Vagina (tissue), 1 donor: ENCODE results near the gene RSAD2. TPM values are rescaled to one million over a fixed set of nuclear protein-coding genes. Genes with fewer than 3 reads are reported as not detected.

Experiments used
- total RNA-seq: library from RNA; depleted of rRNA; stranded (reverse); fragments of >200 nt; gene quantifications from one replicate; pipeline ENCODE4 v1.2.3, GENCODE V29; 2016

The RSAD2 gene
- total RNA-seq, 1 donor from 2014 or later: 0.25 TPM

Other genes starting within 250 kb of the RSAD2 start
- 5.6 TPM for gene CMPK2, start 11.9 kb upstream of the RSAD2 start, total RNA-seq
- gene RNF144A, start 39.6 kb downstream of the RSAD2 start, total RNA-seq: 17.2 TPM